Measurements from ENCODE around the gene SLC17A9.

DNA sequence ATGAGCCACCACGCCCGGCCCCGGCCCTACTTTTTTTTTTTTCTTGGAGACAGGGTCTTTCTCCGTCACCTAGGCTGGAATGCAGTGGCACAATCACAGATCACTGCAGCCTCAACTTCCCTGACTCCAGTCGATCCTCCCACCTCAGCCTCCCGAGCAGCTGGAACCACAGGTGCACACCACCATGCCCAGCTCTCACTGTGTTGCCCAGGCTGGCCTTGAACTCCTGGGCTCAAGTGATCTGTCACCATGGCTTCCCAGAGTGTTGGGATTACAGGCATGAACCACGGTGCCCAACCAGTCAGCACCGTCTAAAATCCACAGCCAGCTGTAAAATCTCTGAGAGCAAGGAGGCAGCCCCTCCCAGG lies 17.4 kb downstream of the SLC17A9 start:
- TF ChIP-seq, protein P1, sequence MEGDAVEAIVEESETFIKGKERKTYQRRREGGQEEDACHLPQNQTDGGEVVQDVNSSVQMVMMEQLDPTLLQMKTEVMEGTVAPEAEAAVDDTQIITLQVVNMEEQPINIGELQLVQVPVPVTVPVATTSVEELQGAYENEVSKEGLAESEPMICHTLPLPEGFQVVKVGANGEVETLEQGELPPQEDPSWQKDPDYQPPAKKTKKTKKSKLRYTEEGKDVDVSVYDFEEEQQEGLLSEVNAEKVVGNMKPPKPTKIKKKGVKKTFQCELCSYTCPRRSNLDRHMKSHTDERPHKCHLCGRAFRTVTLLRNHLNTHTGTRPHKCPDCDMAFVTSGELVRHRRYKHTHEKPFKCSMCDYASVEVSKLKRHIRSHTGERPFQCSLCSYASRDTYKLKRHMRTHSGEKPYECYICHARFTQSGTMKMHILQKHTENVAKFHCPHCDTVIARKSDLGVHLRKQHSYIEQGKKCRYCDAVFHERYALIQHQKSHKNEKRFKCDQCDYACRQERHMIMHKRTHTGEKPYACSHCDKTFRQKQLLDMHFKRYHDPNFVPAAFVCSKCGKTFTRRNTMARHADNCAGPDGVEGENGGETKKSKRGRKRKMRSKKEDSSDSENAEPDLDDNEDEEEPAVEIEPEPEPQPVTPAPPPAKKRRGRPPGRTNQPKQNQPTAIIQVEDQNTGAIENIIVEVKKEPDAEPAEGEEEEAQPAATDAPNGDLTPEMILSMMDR (IDR thresholded peaks at IDR 0.05): no peak
- TF ChIP-seq POLR2A (IDR thresholded peaks at IDR 0.05): no peak

Data from heart left ventricle (tissue), 13 donors.